Measurements from ENCODE around the gene BAIAP2L1. TPM values are rescaled to one million over a fixed set of nuclear protein-coding genes. Genes with fewer than 3 reads are reported as not detected.
"Not testable (repeated sequence)": the region's sequence is repeated elsewhere in the genome, so short reads cannot be mapped to it uniquely, and the experiment has no call there.

BAIAP2L1 gene
- 1.6 TPM for total RNA-seq
- long read RNA-seq, partial matches to known transcripts: 0 of 1 reads
- long read RNA-seq, other reads (novel, unspliced or antisense): 0 of 1 reads

- intact Hi-C loops (cut with DNase I): loop anchor here (1.0 to 5.0 kb wide), 4 partner anchors 38 to 118 kb away; partner anchors contain the start of gene BRI3
- ATAC-seq (peak; percentile 88), DNase-seq (ENCODE audit: missing footprints) (peak; percentile 75)
These were observed at the start of gene BAIAP2L1 for GRCh38 chr7:98400542-98401340. Gene BAIAP2L1, minus strand, starts transcription at chr7:98401090. Its CDS starts 238 bp downstream, at chr7:98400852.

- intact Hi-C loops (cut with DNase I): no loop called here
- DNase-seq (ENCODE audit: missing footprints) (no peak), ATAC-seq (no peak)
These were observed 47.9 kb upstream of the BAIAP2L1 start for GRCh38 chr7:98448766-98449165.

- DNase-seq (ENCODE audit: missing footprints); intact Hi-C loops (cut with DNase I); ATAC-seq: not testable (repeated sequence)
These were observed 40.1 kb upstream of the BAIAP2L1 start for GRCh38 chr7:98440992-98441391.

GRCh38 chr7:98439484-98439883, 38.6 kb upstream of the BAIAP2L1 start:
- ATAC-seq: no peak
- intact Hi-C loops (cut with DNase I): no loop called here
- no peak for DNase-seq (ENCODE audit: missing footprints)

DNA sequence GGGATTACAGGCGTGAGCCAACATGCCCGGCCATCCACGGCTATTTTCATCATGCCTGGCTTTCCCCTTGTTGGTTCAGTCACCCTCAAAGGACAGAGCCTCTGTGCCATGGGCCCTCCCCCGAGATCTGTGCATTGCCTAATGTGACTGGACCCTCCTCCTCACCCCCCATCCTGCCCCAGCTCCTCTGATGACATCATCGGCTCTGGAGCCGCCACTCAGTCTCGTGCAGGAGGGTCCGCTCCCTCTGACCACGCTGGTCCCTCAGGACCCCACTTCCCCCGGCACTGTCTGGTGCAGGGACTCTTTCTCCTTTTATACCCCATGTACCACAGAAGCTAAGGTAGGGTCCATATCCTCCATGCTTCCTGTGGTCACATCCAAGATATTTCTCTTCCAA, 33.2 kb upstream of the BAIAP2L1 start:
- no peak for DNase-seq (ENCODE audit: missing footprints)
- ATAC-seq: no peak
- intact Hi-C loops (cut with DNase I): no loop called here

GRCh38 chr7:98429799-98430198, 28.9 kb upstream of the BAIAP2L1 start:
- ATAC-seq (no peak), DNase-seq (ENCODE audit: missing footprints) (no peak)
- intact Hi-C loops (cut with DNase I): no loop called here

- DNase-seq (ENCODE audit: missing footprints) (no peak), ATAC-seq (no peak)
- intact Hi-C loops (cut with DNase I): no loop called here
These were observed 22.2 kb upstream of the BAIAP2L1 start for GRCh38 chr7:98423043-98423442.

DNA sequence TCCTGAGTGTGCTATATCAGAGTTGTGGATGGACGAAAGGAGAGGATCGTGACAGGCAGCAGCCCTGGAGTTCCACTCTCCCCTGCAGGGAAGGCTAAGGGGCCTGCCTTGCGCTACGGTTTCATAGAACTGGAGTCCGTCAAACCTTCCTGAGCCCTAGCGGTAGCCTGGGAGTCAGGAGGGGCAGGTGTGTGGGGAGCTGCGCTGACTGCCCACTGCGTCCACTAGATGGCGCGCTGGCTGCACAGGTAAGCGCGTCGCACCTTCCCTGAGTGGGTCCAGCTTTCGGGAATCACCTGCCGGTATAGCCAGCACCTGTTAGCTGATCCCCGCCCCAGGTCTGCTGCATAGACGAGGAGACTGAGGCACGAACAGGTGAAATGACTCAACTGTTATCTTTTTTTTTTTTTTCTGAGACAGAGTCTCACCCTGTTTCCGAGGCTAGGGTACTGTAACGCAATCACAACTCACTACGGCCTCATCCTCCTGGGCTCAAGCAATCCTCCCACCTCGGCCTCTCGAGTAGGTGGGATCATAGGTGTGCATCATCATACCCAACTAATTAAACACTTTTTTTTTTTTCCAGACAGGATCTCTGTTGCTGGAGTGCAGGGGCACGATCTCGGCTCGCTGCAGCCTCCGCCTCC, 20.2 kb upstream of the BAIAP2L1 start:
- DNase-seq (ENCODE audit: missing footprints) (peak; percentile 76), ATAC-seq (no peak)
- intact Hi-C loops (cut with DNase I): no loop called here

DNA sequence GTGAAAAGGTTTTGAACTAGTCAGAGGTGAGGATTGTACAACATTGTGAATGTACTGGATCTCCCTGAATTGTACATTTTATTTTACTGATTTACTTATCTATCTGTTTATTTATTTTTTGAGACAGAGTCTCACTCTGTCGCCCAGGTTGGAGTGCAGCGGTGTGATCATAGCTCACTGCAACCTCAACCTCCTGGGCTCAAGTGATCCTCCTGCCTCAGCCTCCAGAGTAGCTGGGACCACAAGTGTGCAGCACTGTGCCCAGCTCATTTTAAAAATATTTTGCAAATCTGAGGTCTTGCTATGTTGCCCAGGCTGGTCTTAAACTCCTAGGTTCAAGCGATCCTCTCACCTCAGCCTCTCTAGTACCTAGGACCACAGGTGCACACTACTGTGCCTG, 19.1 kb upstream of the BAIAP2L1 start:
- DNase-seq (ENCODE audit: missing footprints); ATAC-seq; intact Hi-C loops (cut with DNase I): not testable (repeated sequence)

DNA sequence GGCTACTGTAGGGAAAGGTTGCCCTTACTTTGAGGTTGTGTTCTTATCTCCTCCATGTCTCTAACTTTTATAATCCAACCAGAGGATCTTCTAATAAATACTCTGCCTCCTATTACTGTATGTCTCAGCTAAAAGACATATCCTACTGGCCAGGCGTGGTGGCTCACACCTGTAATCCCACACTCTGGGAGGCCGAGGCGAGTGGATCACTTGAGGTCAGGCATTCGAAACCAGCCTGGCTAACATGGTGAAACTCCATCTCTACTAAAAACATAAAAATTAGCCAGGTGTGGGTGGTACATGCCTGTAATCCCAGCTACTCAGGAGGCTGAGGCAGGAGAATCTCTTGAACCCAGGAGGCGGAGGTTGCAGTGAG, 18.4 kb upstream of the BAIAP2L1 start:
- intact Hi-C loops (cut with DNase I); DNase-seq (ENCODE audit: missing footprints); ATAC-seq: not testable (repeated sequence)

- ATAC-seq: no peak
- intact Hi-C loops (cut with DNase I): no loop called here
- no peak for DNase-seq (ENCODE audit: missing footprints)
These were observed 17.9 kb upstream of the BAIAP2L1 start for GRCh38 chr7:98418636-98419315.

DNA sequence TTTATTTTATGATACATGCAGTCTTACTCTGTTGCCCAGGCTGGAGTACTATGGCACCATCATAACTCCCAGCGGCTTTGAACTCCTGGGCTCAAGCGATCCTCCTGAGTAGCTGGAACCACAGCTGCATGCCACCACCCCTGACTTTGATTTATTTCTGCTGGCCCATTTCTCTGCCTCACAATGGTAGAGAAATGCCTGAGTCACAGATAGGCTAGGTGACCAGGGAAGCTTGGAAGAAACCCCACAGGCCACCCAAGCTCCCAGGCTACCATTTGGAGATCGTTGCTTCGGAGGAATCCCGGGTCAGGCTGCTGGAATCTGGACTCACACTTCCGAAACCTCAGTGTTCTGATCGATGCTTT, 17.4 kb upstream of the BAIAP2L1 start:
- intact Hi-C loops (cut with DNase I): no loop called here
- ATAC-seq (no peak), DNase-seq (ENCODE audit: missing footprints) (no peak)

DNA sequence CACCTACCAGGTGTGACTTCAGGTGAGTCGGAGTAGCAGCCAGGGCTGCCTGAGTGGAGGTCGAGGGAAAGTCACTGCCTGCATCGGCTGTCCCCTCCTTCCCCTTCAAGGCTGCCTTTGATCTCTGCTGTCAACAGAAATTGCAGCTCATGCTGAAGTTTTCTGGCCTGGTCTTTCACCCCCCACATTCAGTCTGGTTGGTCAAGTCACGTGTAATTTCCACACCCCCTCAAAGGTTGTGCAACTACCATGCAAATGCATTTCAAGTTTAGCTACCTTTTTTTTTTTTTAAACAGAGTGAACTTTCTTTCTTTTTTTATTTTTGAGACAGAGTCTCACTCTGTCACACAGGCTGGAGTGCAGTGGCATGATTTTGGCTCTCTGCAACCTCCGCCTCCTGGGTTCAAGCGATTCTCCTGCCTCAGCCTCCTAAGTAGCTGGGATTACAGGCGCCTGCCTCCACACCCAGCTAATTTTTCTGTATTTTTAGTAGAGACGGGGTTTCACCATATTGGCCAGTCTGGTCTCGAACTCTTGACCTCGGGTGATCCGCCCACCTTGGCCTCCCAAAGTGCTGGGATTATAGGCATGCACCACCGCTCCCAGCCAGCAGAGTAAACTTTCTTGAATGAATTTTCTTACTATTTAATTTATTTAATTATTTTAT, 16.8 kb upstream of the BAIAP2L1 start:
- ATAC-seq; DNase-seq (ENCODE audit: missing footprints); intact Hi-C loops (cut with DNase I): not testable (repeated sequence)

DNA sequence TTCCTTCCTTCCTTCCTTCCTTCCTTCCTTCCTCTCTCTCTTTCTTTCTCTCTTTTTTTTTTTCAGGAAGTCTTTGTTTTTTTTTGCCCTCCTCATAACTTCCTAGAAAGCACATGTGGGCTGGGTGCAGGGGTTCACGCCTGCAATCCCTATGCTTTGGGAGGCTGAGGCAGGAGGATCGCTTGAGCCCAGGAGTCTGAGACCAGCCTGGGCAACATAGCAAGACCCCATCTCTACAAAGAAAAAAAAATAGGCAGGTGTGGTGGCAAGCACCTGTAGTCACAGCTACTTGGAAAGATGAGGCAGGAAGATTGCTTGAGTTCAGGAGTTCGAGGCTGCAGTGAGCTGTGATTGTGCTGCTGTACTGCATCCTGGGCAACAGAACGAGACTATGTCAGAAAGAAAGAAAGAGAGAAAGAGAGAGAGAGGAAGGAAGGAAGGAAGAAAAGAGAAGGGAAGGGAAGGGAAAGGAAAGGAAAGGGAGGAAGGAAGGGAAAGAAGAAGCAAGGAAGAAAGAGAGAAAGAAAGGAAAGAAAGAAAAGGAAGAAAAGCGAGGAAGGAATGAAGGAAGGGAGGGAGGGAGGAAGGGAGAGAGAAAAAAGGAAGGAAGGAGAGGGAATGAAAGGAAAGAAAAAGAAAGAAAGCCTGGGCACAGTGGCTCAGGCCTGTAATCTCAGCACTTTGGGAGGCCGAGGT, 13.5 kb upstream of the BAIAP2L1 start:
- no peak for ATAC-seq
- intact Hi-C loops (cut with DNase I): no loop called here
- no peak for DNase-seq (ENCODE audit: missing footprints)

DNA sequence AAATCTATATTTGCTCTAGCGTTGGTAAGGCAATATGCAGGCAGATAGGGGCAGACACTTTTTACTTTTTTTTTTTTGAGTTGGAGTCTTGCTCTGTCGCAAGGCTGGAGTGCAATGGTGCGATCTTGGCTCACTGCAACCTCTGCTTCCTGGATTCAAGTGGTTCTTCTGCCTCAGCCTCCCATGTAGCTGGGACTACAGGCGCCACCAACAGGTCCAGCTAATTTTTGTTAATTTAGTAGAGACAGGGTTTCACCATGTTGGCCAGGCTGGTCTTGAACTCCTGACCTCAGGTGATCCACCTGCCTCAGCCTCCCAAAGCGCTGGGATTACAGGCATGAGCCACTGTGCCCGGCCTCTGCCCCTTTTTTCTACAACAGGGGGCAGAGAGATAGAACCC, 12.8 kb upstream of the BAIAP2L1 start:
- ATAC-seq; intact Hi-C loops (cut with DNase I); DNase-seq (ENCODE audit: missing footprints): not testable (repeated sequence)

DNA sequence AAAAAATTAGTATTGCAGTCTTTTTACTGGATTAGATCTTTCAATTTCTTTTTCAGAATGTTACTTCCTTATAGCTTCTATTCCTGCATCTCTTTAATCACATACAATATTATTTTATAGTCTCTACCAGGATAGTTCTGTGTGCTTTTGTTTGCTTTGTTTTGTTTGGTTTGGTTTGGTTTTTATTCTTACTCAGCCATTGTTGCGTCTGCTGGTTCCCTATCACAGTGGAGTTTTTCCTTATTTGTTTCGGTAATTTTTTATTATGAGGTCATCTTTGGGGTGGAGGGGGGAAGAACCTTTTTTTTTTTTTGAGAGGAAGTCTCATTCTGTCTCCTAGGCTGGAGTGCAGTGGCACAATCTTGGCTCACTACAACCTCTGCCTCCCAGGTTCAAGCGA, 9.0 kb upstream of the BAIAP2L1 start:
- intact Hi-C loops (cut with DNase I): no loop called here
- no peak for ATAC-seq
- no peak for DNase-seq (ENCODE audit: missing footprints)

DNA sequence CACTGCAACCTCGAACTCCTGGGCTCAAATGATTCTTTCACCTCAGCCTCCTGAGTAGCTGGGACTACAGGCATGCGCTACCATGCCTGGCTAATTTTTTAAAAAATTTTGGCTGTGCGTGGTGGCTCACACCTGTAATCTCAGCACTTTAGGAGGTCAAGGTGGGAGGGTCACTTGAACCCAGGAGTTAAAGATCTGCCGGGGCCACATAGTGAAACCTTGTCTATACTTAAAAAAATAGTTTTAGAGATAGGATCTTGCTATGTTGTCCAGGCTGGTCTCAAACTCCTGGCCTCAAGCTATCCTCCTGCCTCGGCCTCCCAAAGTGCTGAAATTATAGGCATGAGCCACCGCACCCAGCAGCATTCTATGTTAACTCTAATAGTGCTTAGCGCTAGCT, 7.3 kb upstream of the BAIAP2L1 start:
- DNase-seq (ENCODE audit: missing footprints); ATAC-seq; intact Hi-C loops (cut with DNase I): not testable (repeated sequence)

GRCh38 chr7:98406827-98407226, 5.9 kb upstream of the BAIAP2L1 start:
- no peak for ATAC-seq
- intact Hi-C loops (cut with DNase I): no loop called here
- DNase-seq (ENCODE audit: missing footprints): no peak
